ENCODE results near the gene NFE2.
"Not testable (repeated sequence)": the region's sequence is repeated elsewhere in the genome, so short reads cannot be mapped to it uniquely, and the experiment has no call there.

The NFE2 gene

DNA sequence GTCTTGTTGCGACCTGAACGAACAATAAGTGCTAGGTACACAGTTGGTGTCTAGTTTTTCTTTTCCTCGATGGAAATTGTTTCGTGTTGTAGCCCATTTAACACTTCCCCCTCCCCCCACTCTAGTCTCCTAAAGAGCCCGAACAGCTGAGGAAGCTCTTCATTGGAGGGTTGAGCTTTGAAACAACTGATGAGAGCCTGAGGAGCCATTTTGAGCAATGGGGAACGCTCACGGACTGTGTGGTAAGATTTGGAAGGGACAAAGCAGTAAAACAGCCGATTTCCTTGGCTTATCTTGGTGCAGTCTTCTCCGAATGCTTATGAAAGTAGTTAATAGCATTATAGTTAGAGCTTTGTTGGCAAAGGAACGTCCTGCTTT is 19.6 kb downstream of the NFE2 start:
- not testable (repeated sequence) for DNase-seq

- DNase-seq = peak; percentile 91
Observed at GRCh38 chr12:54280468-54281260, 20.2 kb downstream of the NFE2 start, which contains the start of gene HNRNPA1. Gene HNRNPA1 (plus strand): TSS chr12:54280726. CDS start chr12:54280808, 82 bp downstream.

DNA sequence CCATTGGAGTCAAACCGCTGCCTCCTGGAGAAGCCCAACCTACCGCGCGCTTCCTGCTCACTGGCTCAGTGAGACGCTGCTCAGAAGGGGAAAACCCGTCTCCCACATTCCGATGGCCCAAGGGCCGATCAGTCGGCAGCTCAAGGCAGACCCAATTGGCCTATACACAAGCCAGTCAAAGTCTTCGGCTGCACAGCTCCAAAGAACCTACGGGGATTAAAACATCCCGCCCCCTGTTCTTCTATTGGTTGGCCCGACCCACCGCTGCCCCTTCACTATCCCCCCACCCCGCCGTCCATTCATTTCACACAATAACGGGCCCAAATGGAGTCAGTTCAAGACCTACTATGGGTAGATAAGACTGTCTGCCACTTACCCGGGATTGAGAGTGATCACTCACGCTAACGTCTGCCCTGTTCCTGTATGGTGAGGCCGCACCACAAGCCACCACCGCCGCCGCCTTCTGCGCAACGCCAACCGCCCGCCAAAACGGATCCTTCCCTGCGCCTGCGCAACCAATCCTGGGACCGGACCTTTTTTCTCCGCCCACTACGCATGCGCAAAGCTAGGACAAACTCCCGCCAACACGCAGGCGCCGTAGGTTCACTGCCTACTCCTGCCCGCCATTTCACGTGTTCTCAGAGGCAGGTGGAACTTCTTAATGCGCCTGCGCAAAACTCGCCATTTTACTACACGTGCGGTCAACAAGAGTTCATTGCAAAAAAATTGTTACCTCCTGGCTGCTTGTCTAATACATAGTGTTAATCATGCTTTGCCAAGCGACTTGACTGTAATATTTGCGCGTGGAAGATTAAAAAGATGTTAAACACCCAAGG is 21.0 kb downstream of the NFE2 start, which contains the start of gene CBX5:
Gene CBX5, minus strand, starts transcription at position 491 of the 836 bp plus-strand sequence. CDS start 22,472 bp downstream, outside the sequence.
- DNase-seq = peak; percentile 99

DNA sequence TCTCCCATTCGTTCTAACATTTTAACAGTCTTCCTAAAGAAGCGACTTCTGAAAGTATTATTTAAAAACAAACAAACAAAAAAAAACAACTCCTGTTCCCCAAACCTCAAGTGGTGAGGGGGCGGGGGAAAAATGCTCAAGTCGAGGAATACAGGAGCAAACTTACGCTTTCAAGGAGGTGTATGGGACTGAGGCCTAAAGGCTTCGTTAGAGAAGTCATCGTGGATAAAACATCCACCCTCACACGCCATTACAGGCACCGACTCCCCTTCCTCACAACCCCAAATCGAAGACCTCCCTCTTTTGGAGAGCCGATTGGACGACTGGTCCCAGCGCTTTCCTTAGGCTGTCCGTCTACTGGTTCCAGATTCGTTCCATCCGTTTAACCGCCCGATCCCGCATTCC is 21.6 kb downstream of the NFE2 start:
- DNase-seq = no peak

DNA sequence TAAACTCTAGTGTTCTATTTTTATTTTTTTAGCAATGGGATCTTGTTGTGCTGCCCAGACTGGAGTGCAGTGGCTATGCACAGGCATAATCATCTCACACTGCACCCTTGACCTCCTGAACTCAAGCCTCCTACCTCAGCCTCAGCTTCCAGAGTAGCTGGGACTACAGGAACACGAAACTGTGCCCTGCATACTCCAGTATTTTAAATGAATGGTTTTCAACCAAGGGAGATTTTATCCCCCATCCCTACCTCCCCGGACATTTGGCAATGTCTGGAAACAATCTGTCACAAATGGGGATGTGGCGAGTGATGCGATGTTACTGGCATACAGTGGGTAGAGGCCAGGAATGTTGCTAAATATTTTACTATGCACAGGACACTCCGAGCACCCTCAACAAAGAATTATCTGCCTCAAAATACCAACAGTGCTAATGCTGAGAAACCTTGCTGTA is 23.0 kb downstream of the NFE2 start:
- DNase-seq = no peak

DNA sequence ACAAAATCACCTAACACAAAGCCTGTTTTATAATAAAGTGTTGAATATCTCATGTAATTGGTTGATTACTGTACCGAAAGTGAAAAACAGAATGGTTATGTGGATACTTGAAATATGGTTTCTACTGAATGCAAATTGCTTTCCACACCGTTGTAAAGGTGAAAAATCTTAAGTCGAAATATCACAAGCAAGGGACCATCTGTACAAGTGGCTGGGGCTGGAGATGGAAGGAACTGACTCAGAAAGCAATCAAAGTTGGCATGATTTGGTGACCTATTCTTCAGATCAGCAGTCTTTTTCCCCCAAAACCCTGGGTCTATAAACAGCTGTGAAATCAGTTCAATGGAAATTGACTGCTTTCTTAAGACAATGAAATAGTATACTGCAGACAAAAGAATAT is 24.4 kb downstream of the NFE2 start:
- DNase-seq = no peak

- DNase-seq = no peak
Observed at GRCh38 chr12:54273981-54274380, 26.8 kb downstream of the NFE2 start.

GRCh38 chr12:54272214-54272613 is 28.6 kb downstream of the NFE2 start:
- DNase-seq = no peak

DNA sequence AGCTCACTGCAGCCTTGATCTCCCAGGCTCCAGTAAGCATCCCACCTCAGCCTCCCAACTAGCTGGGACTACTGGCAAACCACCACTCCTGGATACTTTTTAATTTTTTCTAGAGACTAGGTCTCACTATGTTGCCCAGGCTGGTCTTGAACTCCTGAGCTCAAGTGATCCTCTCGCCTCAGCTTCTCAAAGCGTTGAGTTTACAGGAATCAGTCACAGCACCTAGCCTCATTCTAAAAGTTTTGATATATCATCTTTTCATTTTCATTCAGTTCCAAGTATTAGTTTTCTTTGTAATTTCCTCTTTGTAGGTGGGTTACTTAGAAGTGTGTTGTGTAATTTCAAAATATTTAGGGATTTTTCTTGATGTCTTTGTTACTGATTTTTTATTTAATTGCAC is 30.5 kb downstream of the NFE2 start:
- DNase-seq = no peak

- no peak for DNase-seq
Observed at GRCh38 chr12:54266852-54267251, 34.0 kb downstream of the NFE2 start.

DNA sequence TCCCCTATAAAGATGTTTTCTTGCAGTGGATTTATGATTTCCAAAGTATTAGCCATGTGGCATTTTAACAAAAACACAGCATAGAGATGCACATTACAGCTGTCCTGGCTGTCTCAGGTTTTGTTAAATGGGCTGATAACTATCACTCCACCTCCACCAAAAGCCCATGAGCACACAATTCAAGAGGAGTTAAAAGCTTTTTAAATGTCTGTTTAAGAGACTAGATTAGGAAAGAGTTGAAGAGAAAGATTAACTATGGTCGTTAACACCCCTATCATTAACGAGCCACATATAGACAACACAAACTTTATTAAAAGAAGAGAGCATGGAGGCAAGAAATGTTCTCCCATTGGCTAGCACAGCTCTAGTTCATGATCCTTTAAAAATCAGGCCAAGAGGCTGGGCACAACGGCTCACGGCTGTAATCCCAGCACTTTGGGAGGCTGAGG is 35.4 kb downstream of the NFE2 start:
- DNase-seq = no peak

DNA sequence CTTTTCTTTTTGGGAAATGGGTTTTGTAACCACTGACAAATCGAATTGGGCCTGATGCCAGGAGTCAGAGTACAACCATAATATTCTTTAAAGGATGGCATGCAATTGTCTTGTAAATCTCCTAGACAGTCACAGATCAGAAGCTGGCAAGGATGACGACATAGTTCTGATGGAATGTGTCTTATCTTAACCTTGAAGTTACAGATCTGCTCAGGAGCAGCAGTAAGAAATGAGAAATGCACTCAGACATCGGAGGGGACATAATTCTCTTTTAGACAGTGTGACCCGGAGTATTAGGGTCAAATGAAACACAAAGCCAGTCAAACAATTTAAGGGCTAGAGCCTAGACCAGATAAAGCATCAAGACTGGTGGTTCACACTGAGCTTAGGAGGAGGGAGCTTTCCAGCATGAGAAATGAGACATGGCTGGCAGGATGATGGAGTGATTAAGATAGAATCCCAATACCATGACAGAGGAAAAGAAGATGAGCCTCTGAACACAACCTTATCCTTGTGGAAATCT is 38.4 kb downstream of the NFE2 start:
- DNase-seq = no peak

GRCh38 chr12:54261815-54262402 is 38.9 kb downstream of the NFE2 start:
- DNase-seq = no peak

GRCh38 chr12:54259194-54260011 is 41.4 kb downstream of the NFE2 start:
- no peak for DNase-seq

GRCh38 chr12:54258201-54258681 is 42.6 kb downstream of the NFE2 start:
- DNase-seq = no peak

DNA sequence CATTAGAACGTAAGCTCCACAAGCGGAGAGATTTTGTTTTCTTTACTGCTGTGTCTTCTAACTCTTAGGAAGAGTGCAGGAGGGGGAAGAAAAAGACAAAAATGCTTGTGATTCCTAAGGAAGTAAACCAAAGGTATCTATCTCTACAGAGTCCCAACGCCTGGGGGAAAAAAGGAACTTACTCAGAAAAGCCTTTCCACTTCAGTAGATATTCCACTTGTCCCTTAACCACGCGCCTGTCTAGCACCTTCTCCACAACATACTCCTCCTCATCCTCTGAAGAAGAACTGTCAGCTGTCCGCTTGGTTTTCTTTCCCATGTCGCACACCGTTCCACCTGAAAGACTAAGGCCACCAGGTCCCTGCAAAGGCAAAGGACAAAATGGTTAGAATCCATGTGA is 43.5 kb downstream of the NFE2 start:
- DNase-seq = no peak

- no peak for DNase-seq
Observed at GRCh38 chr12:54253240-54253639, 47.6 kb downstream of the NFE2 start.

DNA sequence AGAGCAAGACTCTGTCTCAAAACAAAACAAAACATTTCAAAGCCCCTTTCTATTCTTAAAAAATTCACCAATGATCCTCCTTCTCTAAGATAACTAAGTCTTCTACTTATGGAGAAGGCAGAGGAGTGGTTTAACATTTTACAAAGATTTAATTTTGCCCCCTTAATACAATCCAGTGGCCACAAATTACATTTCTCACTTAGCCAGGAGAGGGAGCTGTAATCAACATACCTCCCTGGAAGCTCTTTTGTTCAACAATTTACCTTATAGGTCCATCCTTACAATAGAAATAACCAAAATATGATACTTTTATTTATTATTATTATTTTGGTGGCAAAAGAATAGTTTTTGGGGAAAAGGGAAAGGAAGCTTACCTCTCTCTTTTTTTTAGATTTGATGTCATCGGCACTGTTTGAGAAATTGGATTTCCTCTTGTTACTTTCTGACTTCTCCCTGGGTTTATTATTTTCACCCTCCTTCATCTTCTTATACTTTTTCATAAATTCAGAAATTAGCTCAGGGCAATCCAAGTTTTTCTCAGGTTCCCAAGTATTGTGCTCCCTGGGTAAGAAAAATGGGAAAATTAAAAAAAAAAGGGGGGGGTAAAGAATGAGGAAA is 49.0 kb downstream of the NFE2 start:
- DNase-seq = no peak

GRCh38 chr12:54249489-54249888 is 51.3 kb downstream of the NFE2 start:
- no peak for DNase-seq

DNA sequence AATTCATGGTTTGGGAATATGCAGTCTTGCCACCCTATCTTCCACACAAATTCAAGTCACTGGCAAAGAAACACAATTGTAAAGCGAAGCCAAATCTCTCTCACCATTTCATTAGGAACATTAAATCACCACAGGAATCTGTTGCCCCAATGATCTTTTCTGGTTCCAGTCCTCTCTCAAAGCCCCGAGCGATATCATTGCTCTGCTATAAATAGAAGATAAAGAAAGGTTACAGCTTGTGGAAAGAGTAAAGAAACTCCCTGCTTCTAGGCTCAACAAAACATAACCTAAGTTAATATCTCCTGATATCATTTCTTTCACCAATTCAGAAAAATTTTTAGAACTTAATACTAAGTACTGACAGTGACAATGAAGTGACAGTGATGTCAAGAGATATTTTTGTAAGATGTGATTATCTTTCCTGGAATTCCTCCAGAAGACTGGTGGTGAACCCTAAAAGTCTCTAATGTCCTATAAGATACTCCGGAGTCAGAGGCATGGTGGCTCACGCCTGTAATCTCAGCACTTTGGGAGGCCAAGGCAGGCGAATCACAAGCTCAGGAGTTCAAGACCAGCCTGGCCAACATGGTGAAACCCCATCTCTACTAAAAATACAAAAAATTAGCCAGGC is 54.7 kb downstream of the NFE2 start:
- DNase-seq = no peak
